Activated gamma-delta T cell treated with anti-CD3 and anti-CD28 coated beads, Interleukin-2, amount 50 U/mL, for 16 hours (primary cell): ENCODE measurements around the gene IL31RA.
A peak's percentile ranks its signal among the peaks of the same experiment; 100 is the strongest.

Source experiments
- DNase-seq: peaks from one replicate; pipeline ENCODE4 v3.0.0-alpha.2; 2020; ENCODE audit warnings: low read depth

IL31RA gene

DNA sequence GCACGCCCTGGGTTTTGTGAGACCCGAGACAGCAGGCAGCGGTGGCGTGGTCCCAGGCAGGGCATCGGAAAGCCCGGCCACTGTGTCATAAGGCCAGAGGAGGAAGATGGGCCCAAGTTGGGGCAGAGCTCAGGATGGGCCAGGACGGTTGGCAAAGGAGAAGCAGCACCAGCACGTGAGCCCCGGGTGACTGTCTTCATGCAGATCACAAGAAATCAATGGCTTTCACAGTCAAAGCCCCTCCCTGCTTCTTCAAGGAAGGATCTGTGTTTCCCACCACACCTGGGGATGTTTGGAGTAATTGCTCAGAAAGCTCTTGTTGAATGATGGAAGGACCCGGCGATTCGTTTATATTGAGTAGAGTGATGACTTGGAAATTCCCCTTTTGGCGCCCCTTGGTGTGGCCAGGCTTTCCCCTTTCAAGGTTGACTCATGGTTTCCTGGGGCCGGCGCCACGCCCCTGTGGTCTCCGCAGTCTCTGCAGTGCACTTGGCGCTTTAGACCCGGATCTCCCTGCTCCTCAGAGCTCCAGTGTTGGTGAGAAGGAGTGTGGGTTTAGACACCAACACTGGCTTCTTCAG lies 52.1 kb downstream of the IL31RA start:
- DNase-seq, result peak; percentile 59

DNA sequence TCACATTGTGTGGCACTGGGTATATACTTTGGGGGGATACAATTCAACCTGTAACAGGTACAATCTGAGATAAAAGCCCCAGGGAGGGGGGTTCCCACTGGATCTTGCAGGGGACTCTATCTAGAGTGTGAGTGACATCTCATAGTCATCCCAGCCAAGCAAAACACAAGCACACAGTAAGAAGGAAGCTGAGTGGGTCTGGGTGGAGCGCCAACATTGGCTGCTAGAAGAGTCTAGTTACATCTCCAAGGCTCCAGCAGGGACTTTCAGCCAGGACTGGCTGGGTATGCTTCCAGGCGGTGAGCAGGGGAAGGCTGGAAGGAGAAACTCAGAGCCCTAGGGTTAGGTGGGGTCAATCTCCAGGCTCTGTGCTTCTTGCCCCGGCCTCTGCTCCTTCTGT lies 53.0 kb downstream of the IL31RA start:
- no peak for DNase-seq

DNA sequence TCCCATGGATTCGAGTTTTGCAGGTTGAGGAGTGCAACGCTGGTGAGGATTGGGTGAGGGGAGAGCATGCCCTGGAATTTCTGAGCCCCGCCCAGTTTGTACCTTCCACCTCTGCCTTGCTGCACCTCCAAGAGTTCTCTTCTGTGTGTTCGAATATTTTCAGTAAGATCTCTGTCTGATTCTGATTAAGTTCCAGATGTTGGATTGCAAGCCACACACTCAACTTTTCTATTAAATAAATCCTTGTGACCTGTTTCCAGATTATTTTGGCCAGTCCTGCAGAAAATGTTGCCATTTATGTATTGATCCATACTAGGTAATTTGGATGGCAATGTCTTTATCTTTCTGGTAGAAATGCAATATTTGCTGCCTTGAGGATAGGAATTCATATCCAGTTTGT lies 54.1 kb downstream of the IL31RA start:
- DNase-seq, result no peak

DNA sequence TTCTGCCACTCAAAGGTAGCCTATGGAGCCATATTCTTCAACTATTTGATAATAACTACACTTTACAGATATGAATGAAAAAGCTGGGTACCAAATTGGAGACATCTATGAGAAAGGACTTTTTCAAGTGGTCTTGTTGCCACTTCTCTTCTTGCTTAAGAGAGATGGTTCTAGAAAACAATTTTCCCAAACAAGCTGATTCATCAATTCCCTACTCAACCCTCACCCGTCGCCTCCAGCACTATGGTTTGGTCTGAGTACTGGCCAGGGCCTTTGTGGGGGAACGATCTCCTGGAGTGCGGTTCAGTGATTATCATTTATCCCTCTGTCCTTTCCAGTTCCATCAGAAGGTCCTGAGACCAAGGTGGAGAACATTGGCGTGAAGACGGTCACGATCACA lies 56.8 kb downstream of the IL31RA start:
- no peak for DNase-seq

DNA sequence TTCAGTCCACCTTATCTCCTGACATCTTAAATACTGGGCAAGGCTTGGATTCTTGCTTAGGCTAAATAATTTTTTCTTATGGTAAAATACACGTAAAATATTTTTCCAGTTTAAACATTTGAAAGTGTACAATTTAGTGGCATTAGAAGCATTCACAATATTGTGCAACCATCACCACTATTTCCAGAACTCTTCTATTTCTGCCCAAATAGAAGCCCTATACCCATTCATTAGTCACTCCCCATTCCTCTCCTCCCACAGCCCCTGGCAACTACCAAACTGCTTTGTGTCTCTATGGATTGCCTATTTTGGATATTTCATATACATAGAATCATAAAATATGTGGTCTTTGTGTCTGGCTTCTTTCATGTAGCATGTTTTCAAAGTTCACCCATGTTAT lies 57.6 kb downstream of the IL31RA start:
- no peak for DNase-seq

GRCh38 chr5:55911784-55912653 lies 60.9 kb downstream of the IL31RA start:
- DNase-seq, result no peak

DNA sequence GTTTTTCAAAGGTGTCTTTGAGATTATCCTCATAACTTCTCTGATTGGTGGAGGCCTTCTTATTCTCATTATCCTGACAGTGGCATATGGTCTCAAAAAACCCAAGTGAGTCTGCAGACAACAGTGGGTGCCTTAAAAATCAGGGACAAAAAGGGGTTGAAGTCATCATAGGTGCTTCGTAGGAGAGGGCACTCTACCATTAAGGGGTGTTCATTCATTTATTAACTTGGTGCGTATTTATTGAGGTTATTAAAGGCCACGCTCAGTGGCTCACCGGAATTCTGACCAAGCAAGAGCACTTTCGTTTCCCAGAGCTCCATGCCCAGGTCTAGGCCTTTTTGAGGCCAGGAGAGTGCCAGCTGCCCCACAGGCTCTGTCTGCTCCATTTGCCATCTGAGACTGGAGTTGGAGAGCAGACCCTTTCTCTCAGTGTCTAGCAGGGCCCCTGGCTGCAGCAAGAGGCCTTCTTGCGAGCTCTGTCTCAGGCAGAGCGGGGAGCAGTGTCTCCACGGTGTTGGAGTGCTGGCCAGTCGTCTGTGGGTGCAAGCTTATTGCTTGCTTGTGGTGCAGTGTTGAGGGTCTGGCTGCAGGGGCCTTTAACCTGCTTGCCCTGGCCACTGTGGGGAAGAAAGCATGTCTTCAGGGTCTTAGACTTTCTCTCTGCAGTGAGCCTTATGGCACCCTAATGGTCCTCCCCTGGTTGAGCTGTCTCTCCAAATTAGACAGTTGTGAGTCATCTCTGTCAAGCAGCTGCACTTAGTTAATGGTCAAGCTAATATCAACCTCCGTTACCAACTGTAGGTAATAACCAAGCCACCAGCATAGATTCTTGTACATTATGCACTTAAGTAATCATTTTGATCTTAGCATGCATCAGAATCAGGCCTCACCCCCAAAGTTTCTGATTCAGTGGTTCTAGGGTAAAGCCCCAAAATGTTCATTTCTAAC lies 62.6 kb downstream of the IL31RA start:
- DNase-seq, result no peak

GRCh38 chr5:55914971-55915370 lies 63.8 kb downstream of the IL31RA start:
- no peak for DNase-seq

- no peak for DNase-seq
These were observed 64.6 kb downstream of the IL31RA start for GRCh38 chr5:55915783-55916182.

GRCh38 chr5:55916986-55917385 lies 65.8 kb downstream of the IL31RA start:
- no peak for DNase-seq

DNA sequence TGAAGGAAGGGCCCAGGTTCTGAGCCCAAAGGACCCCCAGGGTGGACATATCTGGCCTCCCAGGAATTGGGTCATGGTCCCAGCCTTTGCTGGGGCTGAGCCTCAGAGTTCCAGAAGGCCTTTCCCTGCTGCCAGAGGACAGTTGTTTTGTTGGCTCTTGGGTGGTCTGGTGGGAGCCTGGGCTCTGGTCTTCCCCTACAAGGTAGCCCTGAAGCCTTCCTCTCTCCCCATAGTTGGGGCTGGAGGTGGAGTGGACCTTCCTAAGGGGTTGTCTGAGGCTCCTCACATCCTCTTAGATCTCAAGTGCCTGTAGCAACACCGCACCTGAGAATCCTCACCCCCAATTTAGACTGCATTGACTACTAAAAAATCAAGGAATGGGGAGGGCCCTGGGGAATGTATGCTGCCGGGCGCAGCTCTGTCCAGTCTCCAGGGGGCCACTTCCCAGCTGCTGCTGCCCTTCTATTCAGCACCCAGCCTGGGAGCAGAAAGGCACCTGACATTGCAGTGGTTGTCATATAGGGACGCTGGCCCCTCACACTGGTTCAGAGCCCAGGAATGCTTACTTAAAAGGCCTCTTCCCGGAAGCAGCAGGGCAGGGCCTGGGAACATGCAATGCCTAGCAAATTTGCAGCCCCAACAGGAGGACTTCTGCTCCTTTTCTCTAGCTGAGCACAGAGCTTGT lies 66.4 kb downstream of the IL31RA start:
- no peak for DNase-seq

- no peak for DNase-seq
These were observed 67.2 kb downstream of the IL31RA start for GRCh38 chr5:55918087-55919035.

- no peak for DNase-seq
These were observed 68.5 kb downstream of the IL31RA start for GRCh38 chr5:55919625-55920024.

DNA sequence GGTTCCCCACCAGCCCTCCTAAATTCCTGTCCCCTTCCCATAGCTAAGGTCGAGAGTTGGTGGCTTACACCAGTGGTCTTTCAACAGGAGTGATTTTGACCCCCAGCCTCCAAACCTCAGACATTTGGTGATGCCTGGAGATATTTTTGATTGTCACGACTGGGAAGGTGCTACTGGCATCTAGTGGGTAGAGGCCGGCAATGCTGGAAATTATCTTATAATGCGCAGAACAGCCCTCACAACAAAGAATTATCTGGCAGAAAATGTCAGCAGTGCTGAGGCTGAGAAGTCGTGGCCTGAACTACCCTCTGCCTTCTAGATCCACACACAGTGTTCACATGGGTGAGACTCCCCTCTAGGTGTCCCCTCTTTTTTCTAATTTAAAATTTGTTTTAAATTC lies 69.6 kb downstream of the IL31RA start:
- no peak for DNase-seq

- DNase-seq, result no peak
These were observed 70.5 kb downstream of the IL31RA start for GRCh38 chr5:55921617-55922016.

GRCh38 chr5:55923177-55923771 lies 72.1 kb downstream of the IL31RA start:
- no peak for DNase-seq

DNA sequence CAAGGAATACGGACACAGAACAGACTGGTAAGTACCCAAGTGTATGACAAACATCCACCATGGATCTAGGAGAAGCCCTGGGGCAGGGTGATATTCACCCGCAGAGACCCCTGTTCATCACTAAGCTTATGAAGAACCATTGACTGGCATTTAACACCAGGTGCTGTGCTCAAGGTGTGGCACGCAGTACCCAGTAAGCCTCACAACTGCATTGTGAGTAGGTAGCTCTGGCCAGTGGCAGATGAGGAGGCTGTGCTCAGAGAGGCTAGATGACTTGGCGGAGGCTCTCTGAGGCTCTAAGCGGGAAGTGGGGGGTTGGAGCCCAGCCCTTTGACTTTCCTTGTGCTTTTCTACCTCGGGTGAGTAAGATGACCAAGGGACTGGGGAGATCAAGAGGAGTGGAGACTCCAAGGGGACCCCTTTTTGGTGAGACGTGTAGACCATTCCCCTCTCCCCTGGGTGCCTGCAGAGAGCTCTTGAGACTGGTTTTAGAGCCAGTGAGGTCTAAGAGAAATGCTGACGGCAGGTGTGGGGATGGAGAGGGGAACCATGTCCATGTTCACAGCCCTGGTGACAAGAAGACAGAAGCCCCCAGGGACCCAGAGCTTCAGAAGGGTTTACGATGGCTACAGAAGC lies 72.8 kb downstream of the IL31RA start:
- no peak for DNase-seq

GRCh38 chr5:55924744-55925143 lies 73.6 kb downstream of the IL31RA start:
- no peak for DNase-seq

DNA sequence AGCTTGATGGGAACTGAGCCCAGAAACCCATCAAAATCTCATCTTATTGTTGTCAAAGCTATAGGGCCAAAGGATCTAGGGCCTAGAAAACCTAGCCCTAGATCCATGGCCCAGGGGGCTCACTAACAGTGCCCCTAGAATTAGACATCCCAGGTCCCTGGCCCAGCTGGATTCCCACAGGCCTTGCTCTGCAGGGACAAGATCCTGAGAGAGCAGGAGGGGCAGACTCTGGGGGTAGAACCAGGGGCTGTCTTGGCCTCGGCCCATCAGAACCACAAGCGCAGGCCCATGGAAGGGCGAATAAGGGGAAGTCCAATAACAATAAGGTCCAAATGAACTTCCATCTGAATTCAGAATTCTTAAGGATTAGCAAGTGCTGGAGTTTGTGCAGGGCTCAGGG lies 74.0 kb downstream of the IL31RA start:
- DNase-seq, result no peak

DNA sequence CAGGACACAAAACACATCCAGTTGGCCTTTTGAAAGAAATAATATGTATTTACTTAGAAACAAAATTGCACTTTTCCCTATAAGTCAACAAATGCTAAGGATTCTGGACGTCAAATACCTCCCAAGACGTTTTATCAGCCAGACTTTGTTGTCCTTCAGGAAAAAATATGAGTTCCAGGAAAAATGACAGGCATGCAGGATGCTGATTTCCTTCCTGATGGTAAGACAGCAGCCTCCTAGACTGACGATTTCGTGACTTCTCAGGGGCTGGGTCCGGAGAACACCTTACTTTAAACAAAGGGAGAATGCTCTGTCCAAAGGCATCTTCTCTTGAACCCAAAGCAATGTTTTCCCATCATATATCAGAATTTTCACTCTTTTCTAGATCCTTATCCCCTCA lies 74.6 kb downstream of the IL31RA start:
- DNase-seq, result no peak
